HT1080 (cell line): ENCODE measurements around the gene ANO1. TPM values are rescaled to one million over a fixed set of nuclear protein-coding genes. Genes with fewer than 3 reads are reported as not detected.

Experiments
- DNase-seq: peaks from one replicate; pipeline ENCODE4 v3.0.0-alpha.2; 2015; ENCODE audit warnings: low read depth
- total RNA-seq: library from RNA; depleted of rRNA; stranded (reverse); fragments of >200 nt; shearing (Covaris generic); gene quantifications from 2 replicates; pipeline ENCODE4 v1.2.3, GENCODE V29; 2014

ANO1 gene
- total RNA-seq, 1 experiment from 2014 or later = 0.26 TPM

- DNase-seq = no peak
Measured at GRCh38 chr11:70092959-70093715, 15.0 kb downstream of the ANO1 start.

- DNase-seq = no peak
Measured at GRCh38 chr11:70095541-70096252, 17.6 kb downstream of the ANO1 start.

GRCh38 chr11:70097783-70098563 lies 19.9 kb downstream of the ANO1 start:
- DNase-seq = no peak

GRCh38 chr11:70098936-70099335 lies 20.8 kb downstream of the ANO1 start:
- DNase-seq = no peak

GRCh38 chr11:70099578-70100279 lies 21.6 kb downstream of the ANO1 start:
- DNase-seq = no peak

- no peak for DNase-seq
Measured at GRCh38 chr11:70100280-70100603, 22.1 kb downstream of the ANO1 start.

- DNase-seq = no peak
Measured at GRCh38 chr11:70100791-70101190, 22.7 kb downstream of the ANO1 start.

- no peak for DNase-seq
Measured at GRCh38 chr11:70103256-70103975, 25.3 kb downstream of the ANO1 start.

- DNase-seq = no peak
Measured at GRCh38 chr11:70104419-70104818, 26.3 kb downstream of the ANO1 start.

- no peak for DNase-seq
Measured at GRCh38 chr11:70104961-70105360, 26.8 kb downstream of the ANO1 start.

GRCh38 chr11:70105369-70105754 lies 27.2 kb downstream of the ANO1 start:
- DNase-seq = no peak

- no peak for DNase-seq
Measured at GRCh38 chr11:70105755-70106571, 27.8 kb downstream of the ANO1 start.

- DNase-seq = no peak
Measured at GRCh38 chr11:70106757-70107156, 28.6 kb downstream of the ANO1 start.

- DNase-seq = no peak
Measured at GRCh38 chr11:70107191-70107590, 29.1 kb downstream of the ANO1 start.

- no peak for DNase-seq
Measured at GRCh38 chr11:70107756-70108155, 29.6 kb downstream of the ANO1 start.

GRCh38 chr11:70108250-70108649 lies 30.1 kb downstream of the ANO1 start:
- no peak for DNase-seq

GRCh38 chr11:70109006-70109405 lies 30.9 kb downstream of the ANO1 start:
- DNase-seq = no peak

- no peak for DNase-seq
Measured at GRCh38 chr11:70109903-70110302, 31.8 kb downstream of the ANO1 start.

GRCh38 chr11:70110538-70111055 lies 32.5 kb downstream of the ANO1 start:
- DNase-seq = no peak
